IPS-11a (cell line): ENCODE data around the gene ADAD2.

Experiments
- H3K4me3 ChIP-seq: one replicate; pipeline ENCODE4 v1.5.1; 2013; ENCODE audit warnings: low read depth, low read length, control low read depth

ADAD2 gene

GRCh38 chr16:84220851-84221250 is 29.9 kb downstream of the ADAD2 start:
- no peak overlapping the region for H3K4me3 ChIP-seq

- H3K4me3 ChIP-seq: no peak overlapping the region
Measured at GRCh38 chr16:84223456-84223855, 32.5 kb downstream of the ADAD2 start.

- H3K4me3 ChIP-seq: no peak overlapping the region
Measured at GRCh38 chr16:84224554-84224953, 33.6 kb downstream of the ADAD2 start.

GRCh38 chr16:84225126-84225525 is 34.2 kb downstream of the ADAD2 start:
- no peak overlapping the region for H3K4me3 ChIP-seq

- no peak overlapping the region for H3K4me3 ChIP-seq
Measured at GRCh38 chr16:84225571-84225970, 34.6 kb downstream of the ADAD2 start.

- H3K4me3 ChIP-seq: no peak overlapping the region
Measured at GRCh38 chr16:84226026-84226425, 35.1 kb downstream of the ADAD2 start.

- H3K4me3 ChIP-seq: no peak overlapping the region
Measured at GRCh38 chr16:84227548-84227947, 36.6 kb downstream of the ADAD2 start.

GRCh38 chr16:84228256-84228838 is 37.4 kb downstream of the ADAD2 start:
- H3K4me3 ChIP-seq: no peak overlapping the region

GRCh38 chr16:84229471-84229870 is 38.5 kb downstream of the ADAD2 start:
- no peak overlapping the region for H3K4me3 ChIP-seq

GRCh38 chr16:84232060-84232459 is 41.1 kb downstream of the ADAD2 start:
- H3K4me3 ChIP-seq: no peak overlapping the region

GRCh38 chr16:84232969-84233368 is 42.0 kb downstream of the ADAD2 start:
- H3K4me3 ChIP-seq: no peak overlapping the region

GRCh38 chr16:84233748-84234147 is 42.8 kb downstream of the ADAD2 start:
- no peak overlapping the region for H3K4me3 ChIP-seq

- no peak overlapping the region for H3K4me3 ChIP-seq
Measured at GRCh38 chr16:84234321-84235241, 43.6 kb downstream of the ADAD2 start.

GRCh38 chr16:84236671-84237070 is 45.7 kb downstream of the ADAD2 start:
- no peak overlapping the region for H3K4me3 ChIP-seq

- no peak overlapping the region for H3K4me3 ChIP-seq
Measured at GRCh38 chr16:84237994-84238750, 47.2 kb downstream of the ADAD2 start.

GRCh38 chr16:84239141-84239769 is 48.3 kb downstream of the ADAD2 start:
- no peak overlapping the region for H3K4me3 ChIP-seq

GRCh38 chr16:84239909-84240308 is 49.0 kb downstream of the ADAD2 start, which contains the start of gene KCNG4:
Gene KCNG4 (minus strand): TSS chr16:84240012. CDS start chr16:84237485, 2,527 bp downstream.
- H3K4me3 ChIP-seq: no peak within 1 kb of the TSS

- no peak overlapping the region for H3K4me3 ChIP-seq
Measured at GRCh38 chr16:84240455-84240854, 49.5 kb downstream of the ADAD2 start.

- H3K4me3 ChIP-seq: no peak overlapping the region
Measured at GRCh38 chr16:84241778-84242177, 50.8 kb downstream of the ADAD2 start.

- H3K4me3 ChIP-seq: no peak overlapping the region
Measured at GRCh38 chr16:84242839-84243238, 51.9 kb downstream of the ADAD2 start.

GRCh38 chr16:84243732-84244131 is 52.8 kb downstream of the ADAD2 start:
- no peak overlapping the region for H3K4me3 ChIP-seq
